ENCODE results near the gene PSAT1.

Gene PSAT1

DNA sequence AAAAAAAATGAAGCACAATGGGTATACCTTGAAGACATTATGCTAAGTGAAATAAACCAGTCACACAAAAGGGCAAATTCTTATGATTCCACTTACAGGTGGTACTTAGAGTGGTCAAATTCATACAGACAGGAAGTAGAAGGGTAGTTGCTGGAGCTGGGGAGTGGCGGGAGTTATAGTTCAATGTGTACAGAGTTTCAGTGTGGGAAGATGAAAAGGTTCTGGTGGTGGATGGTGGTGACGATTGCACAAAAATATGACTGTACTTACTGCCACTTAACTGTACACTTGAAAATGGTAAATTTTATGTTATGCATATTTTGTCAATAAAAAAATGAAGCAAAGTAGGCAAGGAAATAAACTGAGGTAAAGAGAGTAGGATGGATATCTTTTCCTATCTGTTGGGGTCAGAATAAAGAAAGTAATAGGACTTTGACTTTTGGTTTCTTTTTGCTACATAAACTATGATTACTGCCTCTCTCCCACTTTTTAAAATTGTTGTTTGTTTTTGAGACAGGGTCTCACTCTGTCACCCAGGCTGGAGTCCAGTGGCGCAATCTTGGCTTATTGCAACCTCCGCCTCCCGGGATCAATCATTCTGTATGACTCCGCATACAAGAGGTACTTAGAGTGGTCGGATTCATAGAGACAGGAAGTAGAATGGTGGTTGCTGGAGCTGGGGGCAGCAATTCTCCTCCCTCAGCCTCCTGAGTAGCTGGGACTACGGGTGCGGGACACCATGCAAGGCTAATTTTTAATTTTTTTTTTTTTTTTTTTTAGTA lies 4.0 kb upstream of the PSAT1 start:
- DNase-seq = no peak

DNA sequence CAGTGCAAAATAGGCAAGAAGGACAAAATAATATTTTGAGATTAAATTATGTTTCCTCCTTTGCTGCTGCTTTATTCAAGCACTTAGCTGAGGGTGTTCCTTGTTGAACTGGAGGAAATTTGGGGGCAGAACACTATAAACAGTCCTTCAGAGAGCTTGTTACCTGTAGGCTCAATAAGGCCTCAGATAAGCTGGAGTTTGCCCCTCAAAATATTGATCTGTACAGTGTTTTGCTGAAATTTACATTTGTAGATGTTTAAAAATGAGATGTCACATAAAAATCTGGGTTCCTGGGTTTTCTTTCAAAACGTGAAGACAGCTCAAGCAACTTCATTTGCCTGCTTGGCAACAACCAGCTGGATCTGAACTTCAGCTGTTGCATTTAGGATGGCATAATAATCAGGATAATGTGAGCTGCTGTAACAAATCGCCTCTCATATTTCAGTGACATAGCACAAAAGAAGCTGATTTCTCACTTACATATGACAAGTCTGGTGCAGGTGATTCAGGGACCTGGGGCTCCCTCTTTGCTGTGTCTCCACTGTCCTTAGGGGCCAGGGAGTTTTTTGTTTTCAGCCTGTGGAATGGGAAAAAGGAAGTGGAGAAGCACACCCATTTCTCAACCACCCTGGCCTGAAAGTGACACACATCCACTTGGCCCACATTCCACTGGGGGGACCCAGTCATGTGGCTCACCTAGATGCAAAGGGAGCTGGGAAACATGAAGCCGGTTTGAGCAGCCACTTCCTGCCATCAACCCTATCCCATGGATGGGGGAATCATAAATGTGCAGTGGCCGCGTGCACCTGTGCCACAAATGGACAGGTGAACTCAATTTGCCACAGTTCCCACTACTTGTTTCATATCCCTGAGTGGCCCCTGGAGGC lies 2.4 kb upstream of the PSAT1 start:
- peak; percentile 30 for DNase-seq

DNA sequence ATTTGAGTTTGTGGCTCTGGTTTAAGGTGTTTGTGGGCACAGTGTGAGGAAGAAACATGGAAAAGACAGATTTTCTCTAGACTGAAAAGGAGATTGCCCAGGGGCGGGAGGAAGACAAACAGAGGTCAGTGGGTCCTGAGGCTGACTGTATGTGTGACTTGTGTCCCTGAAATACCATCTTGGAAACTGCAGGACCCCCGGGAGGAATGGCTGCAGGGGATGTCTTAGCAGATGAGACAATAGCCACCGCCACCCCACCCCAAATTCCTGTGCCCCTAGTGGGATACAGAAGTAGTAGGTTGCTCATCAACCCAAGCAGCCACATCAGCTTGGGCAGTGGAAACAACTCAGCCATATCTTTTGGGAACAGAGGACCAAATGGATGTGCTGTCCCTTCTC lies 1.7 kb upstream of the PSAT1 start:
- no peak for DNase-seq

GRCh38 chr9:78295731-78296130 lies 1.2 kb upstream of the PSAT1 start:
- no peak for DNase-seq

DNA sequence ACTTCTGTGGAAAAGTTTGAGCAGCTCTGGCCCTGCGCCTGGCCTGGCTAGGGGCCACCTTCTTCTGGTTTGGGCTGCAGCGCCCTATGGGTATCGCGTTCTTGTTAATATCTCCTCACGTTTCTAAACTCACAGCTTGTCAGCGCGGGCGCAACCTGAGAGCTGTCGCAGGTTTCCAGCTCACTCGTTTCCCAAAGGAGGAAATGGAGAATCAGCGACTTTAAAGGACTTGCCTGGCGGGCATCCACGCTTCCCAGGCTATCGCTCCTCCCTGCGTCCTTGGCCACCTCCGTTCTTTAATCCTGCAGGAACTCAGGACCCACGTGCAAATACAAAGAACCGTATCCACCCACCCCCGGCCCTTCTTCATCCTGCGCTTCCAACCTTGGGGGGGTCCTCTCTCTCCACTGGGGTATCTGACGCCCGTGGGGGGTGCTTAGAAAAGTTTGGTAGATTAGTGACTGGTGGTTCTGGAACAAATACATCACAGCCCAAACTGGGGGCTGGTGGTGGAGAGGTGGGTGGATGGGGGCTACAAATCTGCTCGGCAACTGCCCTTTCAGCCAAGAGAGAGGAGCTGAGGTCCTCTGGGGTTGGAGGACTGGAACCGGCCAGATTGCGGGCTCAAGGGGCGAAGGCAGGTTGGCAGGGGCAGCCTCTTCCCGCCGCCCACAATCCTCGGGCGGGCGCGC lies 578 bp upstream of the PSAT1 start:
- DNase-seq = peak; percentile 77

DNA sequence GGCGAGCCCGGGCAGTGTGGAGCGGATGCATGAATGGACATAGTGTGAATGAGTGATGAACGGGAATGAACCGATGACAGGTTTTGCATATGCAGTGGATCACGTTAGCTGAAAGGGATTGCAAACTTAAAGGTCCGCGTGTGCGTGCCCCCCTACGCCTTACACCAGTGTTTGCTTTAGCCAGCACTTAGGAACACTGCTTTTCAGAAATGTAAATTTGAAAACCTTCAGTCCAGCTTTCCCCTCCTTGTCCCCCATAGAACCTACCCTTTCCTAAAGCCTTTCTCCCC lies 692 bp downstream of the PSAT1 start:
- DNase-seq = no peak

- no peak for DNase-seq
Observed at GRCh38 chr9:78298046-78298765, 1.3 kb downstream of the PSAT1 start.

DNA sequence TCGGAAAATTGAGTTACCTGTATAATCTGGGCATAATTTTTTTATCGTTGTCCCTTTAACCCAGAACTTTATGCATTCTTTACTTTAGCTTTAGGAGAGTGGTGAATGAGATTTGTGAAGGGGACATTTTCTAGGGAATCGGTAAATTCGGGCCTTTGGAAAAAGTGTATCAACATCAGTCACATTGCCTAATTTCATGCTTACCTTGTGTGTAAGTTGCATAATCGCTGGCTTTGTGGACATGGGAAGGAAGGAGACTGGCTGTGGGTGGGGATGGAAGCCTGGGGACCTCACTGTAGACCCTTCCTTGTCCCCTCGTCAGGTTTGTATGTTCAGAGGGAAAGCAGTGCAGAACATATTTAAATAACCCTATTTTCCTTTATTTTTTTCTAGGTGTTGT lies 3.3 kb downstream of the PSAT1 start:
- no peak for DNase-seq

- no peak for DNase-seq
Observed at GRCh38 chr9:78301466-78301865, 4.5 kb downstream of the PSAT1 start.

DNA sequence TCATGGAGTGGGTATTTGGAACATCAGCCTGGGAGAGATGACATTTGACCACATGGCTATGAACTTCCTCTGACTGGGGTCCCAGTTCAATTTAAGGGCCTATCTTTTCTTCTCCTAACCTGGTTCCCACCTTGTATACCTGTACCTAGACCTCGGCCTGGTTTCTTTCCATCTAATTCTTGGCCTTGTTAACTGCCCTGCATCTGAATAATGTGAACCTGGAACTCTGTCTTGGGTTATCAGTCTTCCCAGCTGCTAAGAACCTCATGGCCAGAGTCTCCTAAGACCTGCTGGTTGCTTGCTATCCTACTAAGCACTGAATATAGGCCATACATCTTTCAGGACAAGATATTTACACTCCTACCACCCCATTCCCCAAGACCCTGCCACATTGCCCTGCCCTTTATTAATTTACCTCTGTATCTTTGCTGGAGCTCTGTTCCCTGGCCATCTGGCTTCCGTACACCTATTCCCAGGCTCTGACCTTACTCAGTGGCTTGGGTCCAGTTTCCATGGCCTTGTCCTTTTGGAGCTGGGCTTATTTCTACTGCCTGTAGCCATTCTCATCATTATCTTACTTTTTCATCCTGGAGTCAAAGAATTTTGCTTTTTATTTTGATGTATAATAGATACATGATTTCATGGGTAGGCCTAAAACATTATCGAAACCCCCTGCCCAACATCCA lies 6.6 kb downstream of the PSAT1 start:
- no peak for DNase-seq

GRCh38 chr9:78304357-78304756 lies 7.4 kb downstream of the PSAT1 start:
- no peak for DNase-seq

GRCh38 chr9:78306222-78307076 lies 9.5 kb downstream of the PSAT1 start:
- DNase-seq = peak; percentile 36

DNA sequence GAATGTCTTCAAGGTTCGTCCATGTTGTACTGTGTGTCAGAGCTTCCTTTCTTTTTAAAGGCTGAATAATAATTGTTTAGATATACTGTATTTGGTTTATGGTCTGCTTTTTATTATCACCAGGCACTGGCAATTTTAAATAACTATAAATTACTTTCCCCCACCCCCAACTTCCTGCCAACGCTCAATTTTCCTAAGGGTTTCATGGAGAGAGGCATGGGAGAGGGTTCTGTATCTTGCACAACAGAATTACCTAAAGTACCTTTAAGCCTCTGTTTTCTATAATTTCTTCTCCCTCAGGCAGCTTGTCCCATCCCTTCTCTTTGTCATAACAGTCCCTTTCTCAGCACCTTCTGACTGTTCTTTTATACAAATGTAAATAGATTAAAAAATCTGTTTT lies 10.4 kb downstream of the PSAT1 start:
- no peak for DNase-seq

- no peak for DNase-seq
Observed at GRCh38 chr9:78309066-78309465, 12.1 kb downstream of the PSAT1 start.

GRCh38 chr9:78311075-78311474 lies 14.2 kb downstream of the PSAT1 start:
- no peak for DNase-seq

GRCh38 chr9:78311886-78312524 lies 15.1 kb downstream of the PSAT1 start:
- DNase-seq = no peak

- DNase-seq = no peak
Observed at GRCh38 chr9:78314550-78314949, 17.6 kb downstream of the PSAT1 start.

DNA sequence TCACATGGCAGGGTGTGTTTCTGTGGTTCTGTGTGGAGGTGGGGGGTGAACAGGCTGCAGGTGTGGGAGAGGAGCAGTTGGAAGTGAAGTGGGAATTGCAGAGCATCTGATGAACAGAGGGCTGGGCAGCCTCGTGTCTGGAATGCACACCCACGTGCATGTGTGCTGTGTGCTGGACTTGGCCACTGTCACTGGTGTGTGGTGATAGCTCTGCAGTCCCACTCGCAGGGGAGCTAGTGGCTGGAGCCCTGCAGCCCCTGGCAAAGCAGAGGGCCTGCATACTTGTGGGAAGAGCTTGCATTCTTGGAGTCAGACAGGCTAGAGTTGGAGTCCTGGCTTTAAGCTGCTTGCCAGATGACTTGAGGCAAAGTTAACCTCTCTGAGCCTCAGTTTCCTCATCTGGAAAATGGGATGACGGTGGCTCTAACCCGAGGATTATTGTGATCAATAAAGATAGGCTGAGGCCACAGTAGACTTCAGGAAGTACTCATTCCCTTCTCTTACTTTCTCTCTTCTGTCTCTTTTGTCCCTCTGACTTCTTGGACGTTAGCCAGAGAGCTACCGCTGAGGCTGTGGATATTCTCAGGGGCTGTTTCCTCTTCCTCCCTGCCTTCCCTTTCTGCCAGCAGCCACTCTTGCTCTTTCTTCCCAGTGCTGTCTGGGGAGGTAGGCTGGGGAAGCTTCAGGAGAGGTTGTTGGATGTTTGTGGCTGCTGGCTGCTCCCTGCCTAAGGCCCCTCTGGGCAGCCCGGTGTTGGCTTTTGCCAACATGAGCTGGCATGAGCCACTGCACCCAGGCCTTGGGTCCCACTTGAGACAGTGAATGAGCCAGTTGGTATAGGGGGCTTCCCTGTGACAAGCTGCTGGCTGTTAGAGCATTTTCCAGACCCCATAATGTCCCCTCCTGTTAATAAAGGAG lies 18.3 kb downstream of the PSAT1 start:
- DNase-seq = no peak

GRCh38 chr9:78316166-78316892 lies 19.4 kb downstream of the PSAT1 start:
- peak; percentile 76 for DNase-seq

Data from NCI-H2171 treated with DMSO at 0.1 percent for 48 hours (cell line).